H4 (cell line): Measurements from ENCODE around the gene SGO2. TPM values are rescaled to one million over a fixed set of nuclear protein-coding genes. Genes with fewer than 3 reads are reported as not detected.

Source experiments
- DNase-seq: peaks from one replicate; pipeline ENCODE4 v3.0.0-alpha.2; 2015; ENCODE audit warnings: low spot score
- total RNA-seq: library from RNA; depleted of rRNA; stranded (reverse); fragments of >200 nt; shearing (Covaris generic); gene quantifications from 2 replicates; pipeline ENCODE4 v1.2.3, GENCODE V29; 2014; rRNA removed

SGO2 gene, protein sequence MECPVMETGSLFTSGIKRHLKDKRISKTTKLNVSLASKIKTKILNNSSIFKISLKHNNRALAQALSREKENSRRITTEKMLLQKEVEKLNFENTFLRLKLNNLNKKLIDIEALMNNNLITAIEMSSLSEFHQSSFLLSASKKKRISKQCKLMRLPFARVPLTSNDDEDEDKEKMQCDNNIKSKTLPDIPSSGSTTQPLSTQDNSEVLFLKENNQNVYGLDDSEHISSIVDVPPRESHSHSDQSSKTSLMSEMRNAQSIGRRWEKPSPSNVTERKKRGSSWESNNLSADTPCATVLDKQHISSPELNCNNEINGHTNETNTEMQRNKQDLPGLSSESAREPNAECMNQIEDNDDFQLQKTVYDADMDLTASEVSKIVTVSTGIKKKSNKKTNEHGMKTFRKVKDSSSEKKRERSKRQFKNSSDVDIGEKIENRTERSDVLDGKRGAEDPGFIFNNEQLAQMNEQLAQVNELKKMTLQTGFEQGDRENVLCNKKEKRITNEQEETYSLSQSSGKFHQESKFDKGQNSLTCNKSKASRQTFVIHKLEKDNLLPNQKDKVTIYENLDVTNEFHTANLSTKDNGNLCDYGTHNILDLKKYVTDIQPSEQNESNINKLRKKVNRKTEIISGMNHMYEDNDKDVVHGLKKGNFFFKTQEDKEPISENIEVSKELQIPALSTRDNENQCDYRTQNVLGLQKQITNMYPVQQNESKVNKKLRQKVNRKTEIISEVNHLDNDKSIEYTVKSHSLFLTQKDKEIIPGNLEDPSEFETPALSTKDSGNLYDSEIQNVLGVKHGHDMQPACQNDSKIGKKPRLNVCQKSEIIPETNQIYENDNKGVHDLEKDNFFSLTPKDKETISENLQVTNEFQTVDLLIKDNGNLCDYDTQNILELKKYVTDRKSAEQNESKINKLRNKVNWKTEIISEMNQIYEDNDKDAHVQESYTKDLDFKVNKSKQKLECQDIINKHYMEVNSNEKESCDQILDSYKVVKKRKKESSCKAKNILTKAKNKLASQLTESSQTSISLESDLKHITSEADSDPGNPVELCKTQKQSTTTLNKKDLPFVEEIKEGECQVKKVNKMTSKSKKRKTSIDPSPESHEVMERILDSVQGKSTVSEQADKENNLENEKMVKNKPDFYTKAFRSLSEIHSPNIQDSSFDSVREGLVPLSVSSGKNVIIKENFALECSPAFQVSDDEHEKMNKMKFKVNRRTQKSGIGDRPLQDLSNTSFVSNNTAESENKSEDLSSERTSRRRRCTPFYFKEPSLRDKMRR
- 7.0 and 10.8 TPM in 2 replicates for total RNA-seq

DNA sequence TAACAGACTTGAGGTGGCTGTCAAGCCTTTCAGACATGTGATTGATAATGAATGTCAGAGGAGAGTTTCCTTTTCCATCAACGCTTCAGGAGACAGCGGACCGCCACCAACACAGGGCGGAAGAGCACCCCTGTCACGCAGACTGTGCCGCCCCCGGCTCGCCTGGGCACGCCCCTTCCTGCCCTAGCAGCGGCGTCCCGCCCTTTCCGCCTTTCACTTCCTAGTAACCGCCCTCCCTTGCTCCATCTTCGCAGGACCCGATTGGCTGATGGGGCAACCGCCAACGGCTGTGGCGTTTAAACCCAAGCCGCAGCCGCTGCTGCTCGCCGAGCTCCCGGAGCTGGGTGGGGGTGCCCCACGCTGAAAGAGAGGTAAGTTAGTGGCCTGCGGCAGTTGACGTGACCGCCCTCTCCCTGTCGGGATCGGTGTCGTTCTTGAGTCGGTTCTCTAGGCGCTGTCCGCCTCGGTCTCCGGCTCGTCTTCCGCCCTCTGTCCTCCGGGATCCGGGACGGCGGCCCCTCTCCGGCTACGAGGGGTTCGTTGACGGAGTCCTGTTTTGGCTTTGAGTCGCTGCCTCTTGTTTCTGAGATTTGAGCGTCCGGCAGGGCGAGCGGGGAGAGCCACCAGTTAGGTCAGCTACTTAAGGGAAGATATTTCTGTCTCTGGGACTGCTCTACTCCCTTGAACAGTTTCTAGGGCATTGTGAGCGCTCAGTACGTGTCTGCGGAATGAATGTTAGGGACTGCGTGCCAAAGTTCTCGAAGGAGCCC, at the start of gene SGO2:
Gene SGO2 (plus strand): TSS at position 326 of the 770 bp plus-strand sequence. CDS start 6,769 bp downstream, outside the sequence.
- peak; percentile 95 for DNase-seq

DNA sequence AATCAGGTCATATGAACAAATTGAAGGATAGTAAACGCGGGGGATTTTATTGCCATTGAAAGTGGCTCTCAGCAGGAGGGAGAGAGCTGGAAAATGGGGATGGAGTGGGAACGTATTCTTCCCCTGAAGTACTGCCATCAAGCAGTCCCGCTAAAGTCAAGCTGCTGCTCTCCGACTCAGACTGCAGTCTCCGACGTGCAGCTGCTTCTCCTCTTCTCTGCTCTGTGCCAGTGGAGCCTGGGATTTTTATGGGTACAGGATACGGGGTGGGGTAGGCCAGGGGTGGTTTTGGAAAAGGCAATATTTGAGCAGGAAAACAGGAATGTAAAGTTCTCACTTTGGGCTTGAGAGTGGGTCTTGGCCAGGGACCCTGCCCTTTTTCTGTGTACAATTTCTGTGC, 49.2 kb upstream of the SGO2 start:
- DNase-seq: no peak

DNA sequence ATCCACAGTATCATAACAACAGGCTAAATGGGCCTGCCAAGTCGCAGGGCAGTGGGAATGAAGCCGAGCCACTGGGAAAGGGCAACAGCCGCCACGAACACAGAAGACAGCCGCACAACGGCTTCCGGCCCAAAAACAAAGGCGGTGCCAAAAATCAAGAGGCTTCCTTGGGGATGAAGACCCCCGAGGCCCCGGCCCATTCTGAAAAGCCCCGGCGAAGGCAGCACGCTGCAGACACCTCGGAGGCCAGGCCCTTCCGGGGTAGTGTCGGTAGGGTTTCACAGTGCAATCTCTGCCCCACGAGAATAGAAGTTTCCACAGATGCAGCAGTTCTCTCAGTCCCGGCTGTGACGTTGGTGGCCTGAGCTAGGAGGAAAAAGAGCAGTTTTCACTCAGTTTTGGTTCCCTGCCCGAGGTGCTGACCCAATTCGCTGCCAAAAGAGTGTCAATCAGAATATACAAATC, 48.3 kb upstream of the SGO2 start:
- DNase-seq: no peak

DNA sequence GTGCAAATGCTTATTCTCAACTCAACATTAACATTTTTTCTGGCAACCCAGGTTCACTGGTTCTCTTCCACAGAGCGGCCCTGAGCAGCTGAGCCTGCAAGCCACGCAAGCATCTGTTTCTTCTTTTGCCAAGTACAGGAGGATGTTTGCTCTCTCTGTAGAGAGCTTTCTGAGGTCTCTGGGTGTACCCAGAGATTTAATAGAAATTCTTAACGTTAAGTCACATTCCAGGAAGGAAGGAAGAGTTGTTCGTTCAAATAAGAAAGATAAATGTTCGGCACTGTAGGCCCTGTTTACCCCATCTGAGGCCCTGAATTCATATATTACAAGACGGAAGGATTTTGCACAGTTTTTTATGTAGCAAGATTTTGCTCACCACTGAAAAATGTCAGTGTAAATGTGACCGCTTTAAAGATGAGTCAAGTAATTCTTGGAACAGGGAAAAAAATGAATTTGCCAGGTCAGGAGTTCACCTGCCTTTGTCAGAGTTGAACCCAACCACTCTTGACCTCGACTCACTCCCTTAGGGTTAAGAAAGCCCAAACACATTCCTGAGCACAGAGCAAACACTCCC, 46.2 kb upstream of the SGO2 start:
- no peak for DNase-seq

DNA sequence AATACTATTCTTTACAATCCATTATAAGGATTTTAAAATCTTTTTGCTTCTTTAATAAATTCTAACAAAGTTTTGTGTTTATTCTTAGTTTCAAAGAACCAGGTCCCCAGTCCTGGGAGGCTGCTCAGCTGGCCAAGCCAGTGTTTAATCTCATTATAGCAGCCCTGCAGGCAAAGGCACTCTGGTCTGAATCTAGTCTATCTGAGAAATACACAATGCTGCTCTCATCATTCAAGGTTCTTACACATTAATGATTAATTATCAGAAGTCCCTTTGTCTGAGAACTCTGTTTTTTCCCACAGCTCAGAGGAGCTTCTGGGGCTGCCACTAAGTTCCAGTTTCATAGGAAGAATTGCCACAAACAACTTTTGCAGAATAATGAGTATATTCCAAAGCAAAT, 43.8 kb upstream of the SGO2 start:
- no peak for DNase-seq

DNA sequence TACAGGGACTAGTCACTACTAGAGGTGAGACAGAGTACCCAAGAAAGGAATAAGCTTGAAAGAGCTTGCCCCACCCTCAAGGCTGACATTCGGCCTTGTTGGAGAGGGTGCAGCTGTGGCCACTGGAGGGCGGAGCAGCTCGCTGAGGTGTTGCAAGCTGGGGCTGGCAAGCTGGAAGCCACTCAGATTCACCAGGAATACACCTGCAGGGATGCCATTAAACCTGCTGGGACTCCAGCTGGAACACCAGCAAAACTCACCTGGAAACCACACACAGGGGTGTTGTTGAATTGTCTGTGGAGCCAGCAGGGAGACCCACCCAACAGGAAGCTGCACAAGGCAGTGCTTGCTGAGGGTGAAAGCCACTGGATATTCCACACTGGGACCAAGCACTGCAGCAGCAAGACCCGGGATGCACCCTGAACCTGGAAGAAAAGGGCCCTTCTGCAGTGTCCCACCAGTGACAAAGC, 42.2 kb upstream of the SGO2 start:
- DNase-seq: peak; percentile 28

DNA sequence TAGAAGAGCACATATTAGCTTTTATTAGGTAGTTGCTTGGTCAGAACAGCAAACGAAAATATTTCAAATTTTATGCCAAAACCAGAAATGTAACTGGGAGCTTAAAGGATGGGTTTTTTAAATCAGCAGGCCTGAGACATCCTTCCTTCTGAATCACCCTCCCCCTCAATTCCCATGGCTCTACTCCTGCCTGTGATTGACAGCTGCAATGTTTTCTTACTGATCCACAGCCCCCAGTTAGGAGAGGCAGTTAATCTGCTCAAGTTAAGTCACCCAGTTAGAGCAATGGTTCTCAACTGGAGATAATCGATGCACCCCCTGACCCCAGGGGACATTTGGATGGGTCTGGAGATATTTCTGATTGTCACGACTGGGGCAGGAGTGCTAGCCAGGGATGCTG, 41.1 kb upstream of the SGO2 start:
- DNase-seq: no peak

DNA sequence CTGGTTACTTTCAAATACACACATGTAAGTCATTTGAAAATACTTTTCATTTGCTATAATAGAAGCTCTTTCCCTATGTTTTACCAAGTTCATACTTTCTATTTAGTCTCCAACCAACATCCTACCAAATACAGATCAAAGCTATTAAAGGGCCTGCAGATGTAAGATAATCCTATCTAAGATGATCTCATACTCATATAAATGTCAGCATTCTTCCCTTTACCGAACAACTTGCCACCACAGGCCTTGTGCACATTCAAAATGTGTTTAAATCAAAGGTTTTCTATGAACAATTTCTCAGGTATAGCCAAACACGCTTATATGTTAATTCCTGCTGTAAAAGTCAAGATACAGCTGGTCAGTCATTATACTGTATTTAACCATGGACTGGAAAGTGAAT, 39.5 kb upstream of the SGO2 start:
- DNase-seq: no peak

DNA sequence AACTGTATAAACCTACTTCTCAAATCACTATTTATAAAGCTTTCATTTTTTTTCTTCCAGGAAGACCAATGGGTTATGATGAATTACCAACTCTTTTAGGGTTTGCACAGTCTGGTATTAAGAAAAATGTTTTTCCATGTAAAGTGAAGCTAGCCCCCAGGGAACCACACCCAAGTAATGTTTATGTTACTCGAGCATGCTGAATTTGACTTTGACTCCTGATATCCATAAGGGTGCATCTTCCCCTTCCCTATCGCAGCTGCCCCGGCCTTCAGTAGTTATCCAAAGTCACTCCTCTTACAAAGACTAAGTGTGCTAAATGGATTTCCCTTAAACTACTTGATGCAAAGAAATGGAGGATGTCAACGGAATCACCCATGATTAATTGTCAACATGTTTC, 37.8 kb upstream of the SGO2 start:
- no peak for DNase-seq

DNA sequence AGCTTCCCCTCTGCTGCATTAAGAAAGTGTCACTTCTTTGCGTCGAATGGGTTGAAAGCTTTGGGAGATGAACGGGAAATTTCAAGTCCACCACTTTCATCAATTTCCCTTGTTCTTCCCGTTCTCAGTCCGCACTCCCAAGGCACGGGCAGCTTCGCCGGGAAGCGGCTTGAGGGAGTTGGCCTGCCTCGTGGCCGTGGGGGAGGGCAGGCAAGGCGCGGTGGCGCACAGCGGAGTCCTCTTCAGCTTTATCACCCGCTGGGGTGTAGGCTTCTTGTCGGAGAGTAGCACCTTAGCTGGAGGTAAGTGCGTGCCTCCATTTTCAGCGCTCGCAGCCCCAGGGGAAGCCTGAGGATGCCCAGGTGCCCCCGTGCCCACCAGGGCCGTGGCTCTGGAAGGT, 36.0 kb upstream of the SGO2 start:
- DNase-seq: no peak

DNA sequence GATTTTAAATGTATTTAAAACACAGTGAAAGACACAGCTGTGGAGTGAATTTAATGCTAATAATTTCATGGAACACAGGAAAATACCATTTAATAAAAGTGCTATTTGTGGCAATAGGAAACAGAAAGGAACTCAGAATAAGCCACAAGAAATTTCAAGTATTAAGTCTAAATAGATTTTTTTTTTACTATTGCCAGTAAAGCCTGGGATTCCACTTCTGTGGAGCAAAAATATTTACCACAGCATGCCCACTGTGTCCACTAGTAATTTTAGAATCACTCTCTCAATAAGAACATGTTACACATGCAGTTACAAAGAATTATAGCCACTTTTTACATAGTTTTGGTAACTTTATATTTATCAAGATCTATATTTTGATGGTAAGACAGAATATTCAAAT, 33.4 kb upstream of the SGO2 start:
- no peak for DNase-seq

DNA sequence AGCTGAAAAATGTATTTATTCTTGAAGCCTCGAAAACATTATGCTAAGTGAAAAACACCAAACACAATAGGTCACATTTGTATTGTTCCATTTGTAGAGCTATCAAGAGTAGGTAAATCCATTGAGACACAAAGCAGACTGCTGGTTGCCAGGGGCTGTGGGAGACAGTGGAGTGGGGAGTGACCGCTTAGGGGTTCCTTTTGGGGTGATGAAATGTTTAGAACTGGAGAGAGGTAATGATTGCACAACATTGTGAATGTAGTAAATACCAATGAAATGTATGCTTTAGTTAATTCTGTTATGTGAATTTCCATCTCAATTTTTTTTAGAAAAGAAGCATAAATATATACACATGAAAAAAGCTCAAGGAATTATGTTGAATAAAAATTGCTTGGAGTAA, 32.0 kb upstream of the SGO2 start:
- DNase-seq: no peak

DNA sequence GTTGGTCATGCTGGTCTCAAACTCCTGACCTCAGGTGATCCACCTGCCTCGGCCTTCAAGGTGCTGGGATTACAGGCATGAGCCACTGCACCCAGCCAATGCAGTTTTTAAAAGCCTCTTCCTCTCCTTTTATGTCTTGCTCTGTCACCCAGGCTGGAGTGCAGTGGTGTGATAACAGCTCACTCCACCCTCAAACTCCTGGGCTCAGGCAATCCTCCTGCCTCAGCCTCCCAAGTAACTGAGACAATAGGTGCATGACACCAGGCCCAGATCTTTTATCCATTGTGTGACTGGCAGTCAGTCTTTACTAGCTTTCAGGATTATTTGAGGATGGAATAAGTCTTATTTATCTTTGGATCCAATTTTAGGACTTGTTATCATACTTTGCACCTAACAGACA, 29.3 kb upstream of the SGO2 start:
- no peak for DNase-seq

DNA sequence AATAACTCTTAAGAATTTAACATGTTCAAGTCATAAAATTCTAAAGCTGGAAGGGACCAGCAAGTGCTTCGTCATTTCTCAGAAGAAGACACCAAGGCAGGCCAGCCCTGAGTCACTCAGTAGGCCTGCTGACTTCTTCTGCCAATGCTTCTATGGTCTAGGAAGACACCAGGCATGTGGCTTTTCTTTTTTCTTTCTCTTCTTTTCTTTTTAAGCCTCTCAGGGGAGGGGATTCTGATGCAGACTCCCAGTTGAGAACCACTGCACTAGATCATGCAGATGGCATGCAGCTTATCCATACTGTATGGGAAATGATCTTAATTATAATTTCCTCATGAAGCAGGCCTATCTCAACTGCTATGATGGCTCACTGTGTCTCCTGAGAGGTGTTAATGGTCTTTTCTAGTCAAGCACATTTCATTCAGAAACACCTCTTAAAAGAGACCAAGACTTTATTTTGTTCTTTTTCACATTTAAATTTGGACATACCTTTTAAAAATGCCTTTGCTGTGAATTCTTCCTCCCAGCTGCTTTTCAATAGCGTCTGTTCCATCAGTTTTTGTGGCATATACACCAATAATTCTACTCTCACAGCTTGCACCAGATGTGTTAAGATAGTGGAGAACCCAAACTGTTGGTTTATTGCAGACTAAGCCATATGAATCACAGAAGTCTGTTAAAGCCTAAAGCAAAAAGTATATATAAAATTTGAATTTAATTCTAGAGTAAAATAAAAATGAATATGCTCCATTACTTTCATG, 27.4 kb upstream of the SGO2 start:
- DNase-seq: no peak

DNA sequence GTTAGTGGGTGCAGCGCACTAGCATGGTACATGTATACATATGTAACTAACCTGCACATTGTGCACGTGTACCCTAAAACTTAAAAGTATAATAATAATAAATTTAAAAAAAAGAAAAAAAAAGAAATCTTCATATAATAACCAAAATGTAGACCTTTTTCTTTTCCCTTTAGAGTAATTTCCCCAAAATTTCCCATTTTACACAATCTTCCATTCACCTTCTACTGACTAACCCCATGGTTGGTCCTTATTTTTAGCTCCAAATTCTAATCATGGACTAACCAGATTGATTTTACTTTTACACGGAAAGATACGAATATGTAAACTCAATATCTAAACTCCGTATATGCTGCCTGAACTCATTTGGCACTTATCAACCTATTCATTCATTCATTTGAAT, 23.8 kb upstream of the SGO2 start:
- no peak for DNase-seq

DNA sequence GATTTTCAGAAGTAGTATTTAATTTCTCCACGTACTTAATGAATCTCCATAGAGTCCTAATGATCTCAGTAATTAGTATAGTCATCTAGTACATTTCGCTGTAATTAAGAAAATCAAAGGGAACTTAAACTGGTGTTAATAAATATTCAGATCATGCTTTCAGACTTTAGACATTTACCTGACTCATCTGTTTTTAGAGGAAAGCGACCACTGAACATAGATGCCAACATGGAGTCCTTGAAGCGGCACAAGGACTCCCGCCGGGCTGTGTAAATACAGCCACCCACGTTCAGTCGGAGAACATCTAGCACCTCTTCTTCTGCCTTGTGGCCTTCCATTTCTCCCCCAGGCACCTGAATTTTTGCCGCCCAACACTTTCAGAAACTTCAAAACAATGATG, 19.3 kb upstream of the SGO2 start:
- no peak for DNase-seq

DNA sequence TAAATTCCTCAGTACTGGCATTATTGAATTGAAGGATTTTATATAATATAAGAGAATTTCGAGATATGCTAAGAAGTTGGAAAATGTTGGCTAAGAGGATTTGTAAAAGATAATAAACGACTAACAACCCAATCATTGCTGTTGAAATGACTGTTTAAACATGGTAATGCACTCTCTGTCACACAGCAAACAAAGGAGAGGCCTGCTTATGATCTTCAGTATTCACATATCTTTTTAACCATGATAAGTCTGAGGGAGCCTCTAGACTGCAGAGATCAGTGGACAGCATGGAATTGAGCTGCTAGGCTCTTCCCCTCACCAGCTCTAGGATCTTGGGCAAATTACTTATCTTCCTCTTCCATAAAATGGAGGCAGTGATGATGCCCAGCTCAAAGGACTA, 18.8 kb upstream of the SGO2 start:
- no peak for DNase-seq

DNA sequence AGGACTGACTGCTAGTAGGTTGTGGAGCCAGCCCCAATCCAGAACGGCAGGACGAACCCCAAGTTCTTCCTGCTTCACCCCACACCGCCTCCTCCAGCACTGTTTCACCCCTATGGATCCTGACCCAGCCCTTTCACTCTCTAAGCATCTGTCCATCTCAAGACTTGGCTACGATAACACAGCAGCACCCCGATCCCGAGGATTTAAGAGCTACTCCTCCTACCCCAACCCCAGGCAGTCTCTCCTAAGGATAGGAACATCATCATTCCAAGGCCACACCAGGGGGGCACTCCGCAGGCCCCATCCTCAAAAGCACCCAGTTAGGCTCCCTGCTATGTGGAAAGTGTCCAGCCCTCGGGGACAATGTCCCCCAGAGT, 16.8 kb upstream of the SGO2 start:
- DNase-seq: no peak

DNA sequence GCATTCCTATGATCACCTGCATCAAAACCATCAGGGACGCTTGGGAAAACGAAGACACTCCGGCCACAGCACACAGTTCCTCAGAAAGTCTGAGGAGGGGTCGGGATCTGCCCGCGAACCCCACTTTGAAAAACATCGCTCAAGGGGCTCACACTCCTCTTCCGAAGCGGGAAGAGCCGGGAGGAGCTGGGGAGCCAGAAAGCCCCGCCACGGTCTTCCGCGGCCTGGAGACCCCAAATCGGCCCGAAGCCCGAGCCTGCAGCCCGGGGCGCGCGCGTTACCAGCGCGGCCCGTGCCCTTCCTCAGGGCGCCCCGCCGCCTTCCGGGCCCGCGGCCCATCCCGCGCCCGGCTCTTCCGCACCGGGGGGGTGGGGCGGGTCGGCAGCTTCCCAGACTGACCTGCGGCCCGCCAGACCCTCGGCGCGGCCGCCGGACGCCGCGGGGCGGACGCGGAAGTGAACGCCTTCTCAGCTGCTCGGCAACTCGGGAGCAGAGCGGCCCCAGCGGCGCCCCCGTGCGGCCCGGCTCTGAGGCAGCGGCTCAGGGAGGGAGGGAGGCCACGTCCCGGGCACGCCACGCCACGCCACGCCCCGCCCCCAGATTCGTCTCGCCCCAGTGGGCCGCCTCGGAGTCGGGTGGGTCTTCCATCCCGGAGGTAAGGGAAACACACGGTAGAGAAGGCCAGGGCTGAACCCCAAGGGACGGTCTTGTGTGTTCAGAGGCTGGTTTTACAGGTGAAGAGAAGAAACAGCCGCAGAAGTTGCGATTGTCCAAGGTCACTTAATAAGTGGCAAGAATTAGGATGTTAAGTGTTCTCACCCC, 16.2 kb upstream of the SGO2 start, which contains the start of gene KCTD18:
Gene KCTD18 (minus strand): TSS at position 457 of the 822 bp plus-strand sequence. CDS start 3,052 bp downstream, outside the sequence.
- peak; percentile 75 for DNase-seq
